Loucy (cell line): ENCODE data around the gene C16orf74.

Source experiments
- H2AFZ ChIP-seq: fragments of 200-600 bp; sonication (generic); 2 replicates; pipeline ENCODE4 v1.6.0; 2016; ENCODE audit warnings: antibody characterized with exemption, mild to moderate bottlenecking, low read length, moderate library complexity
- H3F3A ChIP-seq: fragments of 200-600 bp; 2 replicates; pipeline ENCODE4 v1.6.0; 2016; ENCODE audit warnings: antibody characterized with exemption, low read depth, mild to moderate bottlenecking
- H3K27me3 ChIP-seq: fragments of 200-600 bp; sonication (generic); 2 replicates; pipeline ENCODE4 v1.6.1; 2014; ENCODE audit warnings: low read length, mild to moderate bottlenecking; ENCODE audit not compliant: insufficient read depth, poor library complexity, severe bottlenecking
- H3K36me3 ChIP-seq: fragments of 200-600 bp; sonication (generic); 2 replicates; pipeline ENCODE4 v1.6.1; 2016; ENCODE audit warnings: low read length; ENCODE audit not compliant: insufficient read depth
- H3K4me1 ChIP-seq: fragments of 200-600 bp; sonication (generic); 2 replicates; pipeline ENCODE4 v1.5.1; 2014; ENCODE audit warnings: low read length, mild to moderate bottlenecking; ENCODE audit not compliant: insufficient read depth, poor library complexity, severe bottlenecking
- H3K4me2 ChIP-seq: fragments of 200-600 bp; sonication (generic); 2 replicates; pipeline ENCODE4 v1.6.0; 2014; ENCODE audit warnings: antibody characterized with exemption, low read length, low read depth, mild to moderate bottlenecking; ENCODE audit not compliant: poor library complexity, severe bottlenecking
- H3K4me3 ChIP-seq: fragments of 200-600 bp; sonication (generic); 2 replicates; pipeline ENCODE4 v1.5.1; 2014; ENCODE audit warnings: low read length, mild to moderate bottlenecking, mixed read lengths; ENCODE audit not compliant: poor library complexity, severe bottlenecking
- H3K79me2 ChIP-seq: fragments of 200-600 bp; sonication (generic); 2 replicates; pipeline ENCODE4 v1.6.1; 2014; ENCODE audit warnings: low read length; ENCODE audit not compliant: insufficient read depth
- H3K9ac ChIP-seq: fragments of 200-600 bp; sonication (generic); 2 replicates; pipeline ENCODE4 v1.6.0; 2014; ENCODE audit warnings: mild to moderate bottlenecking, low read depth, low read length, moderate library complexity; ENCODE audit not compliant: poor library complexity, severe bottlenecking
- H3K9me2 ChIP-seq: fragments of 200-600 bp; sonication (generic); replicated peaks from 2 replicates; pipeline ENCODE4 v1.6.1; 2016; ENCODE audit warnings: low read depth, low read length, mixed read lengths
- H3K9me3 ChIP-seq: fragments of 200-600 bp; sonication (generic); 2 replicates; pipeline ENCODE4 v1.6.1; 2014; ENCODE audit warnings: mild to moderate bottlenecking, antibody characterized with exemption, low read length, low read depth; ENCODE audit not compliant: insufficient read depth
- H4K20me1 ChIP-seq: fragments of 200-600 bp; sonication (generic); 2 replicates; pipeline ENCODE4 v1.6.0; 2014; ENCODE audit warnings: antibody characterized with exemption, low read length, mild to moderate bottlenecking; ENCODE audit not compliant: insufficient read depth, poor library complexity, severe bottlenecking
- EZH2phosphoT487 ChIP-seq: fragments of 200-600 bp; IDR thresholded peaks from 2 replicates; pipeline ENCODE4 v1.6.1; 2018; ENCODE audit warnings: antibody characterized with exemption, mild to moderate bottlenecking, moderate library complexity, borderline replicate concordance
- TF ChIP-seq, protein P1 (sequence below): fragments of 200-600 bp; sonication (generic); conservative IDR thresholded peaks from 2 replicates; pipeline ENCODE4 v1.5.1; 2014; ENCODE audit warnings: mild to moderate bottlenecking, antibody characterized with exemption, low read length

Gene C16orf74

DNA sequence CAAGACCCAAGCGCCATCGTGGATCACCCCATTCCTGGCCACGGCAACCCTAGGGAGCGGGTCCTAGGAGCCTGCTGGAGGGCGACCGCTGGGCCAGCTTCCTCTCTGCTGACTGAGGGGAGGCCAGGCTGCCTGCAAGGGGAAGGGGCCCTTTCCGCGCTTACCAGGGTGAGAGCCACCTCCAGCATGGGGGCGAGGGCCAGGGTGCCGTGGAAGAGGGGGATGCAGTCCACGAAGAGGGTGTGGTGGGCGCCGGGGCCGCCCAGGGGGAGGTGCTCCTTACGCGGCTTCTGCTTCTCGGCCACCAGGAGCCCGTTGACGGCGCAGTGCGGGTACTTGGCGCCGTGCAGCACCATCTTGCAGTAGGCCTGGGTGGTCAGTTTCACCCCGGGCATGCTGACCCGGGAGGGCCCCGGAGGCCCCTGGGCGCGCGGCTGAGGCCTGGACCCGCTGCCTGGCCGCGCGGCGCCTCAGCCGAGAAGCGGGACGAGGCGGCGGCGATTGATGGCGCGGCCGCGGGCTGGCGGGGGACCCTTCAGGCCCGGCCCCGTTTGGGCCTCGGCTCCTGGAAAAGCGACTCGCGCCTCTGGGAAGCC, 48.1 kb upstream of the C16orf74 start:
- H3K4me3 ChIP-seq = peak overlapping the region; percentile 99
- peaks cover 56% of the 10 kb centered on the region for H4K20me1 ChIP-seq
- H3K4me2 ChIP-seq = peak overlapping the region; percentile 97
- peaks cover 45% of the 10 kb centered on the region for H3K4me1 ChIP-seq
- TF ChIP-seq EZH2phosphoT487 = no peak
- TF ChIP-seq, protein P1, sequence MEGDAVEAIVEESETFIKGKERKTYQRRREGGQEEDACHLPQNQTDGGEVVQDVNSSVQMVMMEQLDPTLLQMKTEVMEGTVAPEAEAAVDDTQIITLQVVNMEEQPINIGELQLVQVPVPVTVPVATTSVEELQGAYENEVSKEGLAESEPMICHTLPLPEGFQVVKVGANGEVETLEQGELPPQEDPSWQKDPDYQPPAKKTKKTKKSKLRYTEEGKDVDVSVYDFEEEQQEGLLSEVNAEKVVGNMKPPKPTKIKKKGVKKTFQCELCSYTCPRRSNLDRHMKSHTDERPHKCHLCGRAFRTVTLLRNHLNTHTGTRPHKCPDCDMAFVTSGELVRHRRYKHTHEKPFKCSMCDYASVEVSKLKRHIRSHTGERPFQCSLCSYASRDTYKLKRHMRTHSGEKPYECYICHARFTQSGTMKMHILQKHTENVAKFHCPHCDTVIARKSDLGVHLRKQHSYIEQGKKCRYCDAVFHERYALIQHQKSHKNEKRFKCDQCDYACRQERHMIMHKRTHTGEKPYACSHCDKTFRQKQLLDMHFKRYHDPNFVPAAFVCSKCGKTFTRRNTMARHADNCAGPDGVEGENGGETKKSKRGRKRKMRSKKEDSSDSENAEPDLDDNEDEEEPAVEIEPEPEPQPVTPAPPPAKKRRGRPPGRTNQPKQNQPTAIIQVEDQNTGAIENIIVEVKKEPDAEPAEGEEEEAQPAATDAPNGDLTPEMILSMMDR = no peak
- H3K9me3 ChIP-seq = no peaks in the 10 kb centered on the region
- no peaks in the 10 kb centered on the region for H3F3A ChIP-seq
- H3K9ac ChIP-seq = peak overlapping the region; percentile 97
- peaks cover 91% of the 10 kb centered on the region for H3K79me2 ChIP-seq
- H3K27me3 ChIP-seq = peaks cover 10% of the 10 kb centered on the region
- H3K36me3 ChIP-seq = peaks cover 20% of the 10 kb centered on the region; the same call in 1 of the 2 replicates
- H3K9me2 ChIP-seq = no peaks in the 10 kb centered on the region
- no peak overlapping the region; the same call in 1 of the 2 replicates for H2AFZ ChIP-seq

DNA sequence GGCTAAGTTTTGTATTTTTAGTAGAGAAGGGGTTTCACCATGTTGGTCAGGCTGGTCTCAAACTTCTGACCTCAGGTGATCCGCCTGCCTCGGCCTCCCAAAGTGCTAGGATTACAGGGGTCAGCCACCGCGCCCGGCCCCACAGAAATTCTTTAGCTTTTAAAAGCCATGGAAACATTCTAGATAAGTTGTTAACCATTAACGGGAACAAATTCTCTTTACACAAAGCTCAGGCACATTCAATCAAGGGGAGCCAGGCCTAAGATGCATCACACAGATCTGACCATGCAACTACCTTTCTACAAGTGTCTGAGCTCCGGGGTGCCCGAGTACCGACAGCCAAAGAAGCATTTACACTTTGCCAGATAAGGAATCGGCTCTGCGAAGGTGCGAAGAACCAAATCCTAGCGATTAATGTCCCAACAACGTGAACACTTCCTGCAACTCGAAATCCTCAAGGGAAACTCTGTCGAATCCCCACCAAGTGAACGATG, 47.4 kb upstream of the C16orf74 start:
- H3K27me3 ChIP-seq = peaks cover 10% of the 10 kb centered on the region
- peak overlapping the region; percentile 99 for H3K4me3 ChIP-seq
- TF ChIP-seq, protein P1 = no peak
- no peak for TF ChIP-seq EZH2phosphoT487
- peak overlapping the region; percentile 97 for H3K9ac ChIP-seq
- H3K4me2 ChIP-seq = peak overlapping the region; percentile 97
- no peaks in the 10 kb centered on the region for H3K9me2 ChIP-seq
- H3K36me3 ChIP-seq = peaks cover 20% of the 10 kb centered on the region; the same call in 1 of the 2 replicates
- H4K20me1 ChIP-seq = peaks cover 56% of the 10 kb centered on the region
- H3K4me1 ChIP-seq = peaks cover 45% of the 10 kb centered on the region
- H3F3A ChIP-seq = no peaks in the 10 kb centered on the region
- H3K79me2 ChIP-seq = peaks cover 94% of the 10 kb centered on the region
- no peak overlapping the region for H2AFZ ChIP-seq
- H3K9me3 ChIP-seq = no peaks in the 10 kb centered on the region

DNA sequence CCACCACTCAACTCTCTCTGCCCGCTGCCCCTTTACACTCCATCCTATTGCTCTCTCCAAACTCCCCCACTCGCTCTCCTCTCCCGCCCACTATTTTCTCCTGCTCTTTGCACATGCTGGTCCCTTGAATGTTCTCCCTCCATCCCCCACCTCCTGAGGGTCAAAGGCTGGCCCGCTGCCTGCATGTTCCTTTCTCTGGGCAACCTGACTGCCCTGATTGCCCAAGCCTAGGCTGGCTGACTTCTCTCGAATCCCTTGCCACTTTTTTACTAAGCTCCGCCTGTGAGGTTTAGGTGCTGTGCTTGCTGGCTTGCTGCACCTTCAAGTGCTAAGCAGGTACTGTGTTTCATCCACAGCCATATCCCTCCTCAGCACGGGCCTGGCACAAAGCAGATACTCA, 45.7 kb upstream of the C16orf74 start:
- Histone ChIP-seq H3K9me2 (no peaks in the 10 kb centered on the region), H3K9me3 (no peaks in the 10 kb centered on the region), H3K27me3 (peaks cover 10% of the 10 kb centered on the region), H3K79me2 (peaks cover 95% of the 10 kb centered on the region), H3K4me3 (no peak overlapping the region), H3K9ac (peak overlapping the region; percentile 97), H3K4me2 (peak overlapping the region; percentile 97), H3K4me1 (peaks cover 37% of the 10 kb centered on the region), H2AFZ (no peak overlapping the region), H4K20me1 (peaks cover 51% of the 10 kb centered on the region), H3K36me3 (peaks cover 14% of the 10 kb centered on the region; the same call in 1 of the 2 replicates), H3F3A (no peaks in the 10 kb centered on the region)
- TF ChIP-seq, protein P1 = no peak
- no peak for TF ChIP-seq EZH2phosphoT487
